Endothelial cell of umbilical vein (primary cell): Measurements from ENCODE around the gene LRRC8A. TPM values are rescaled to one million over a fixed set of nuclear protein-coding genes. Genes with fewer than 3 reads are reported as not detected.

Experiments
- BruUV-seq: library from RNA; stranded (reverse); fragments of 400-500 nt; replicated peaks from 2 replicates; lab custom pipeline; 2021; lab: Mats Ljungman, UMichigan
- CTCF ChIA-PET: fragments of 300-600, 350-600 bp; sonication (Branson Sonifier 250); formaldehyde crosslinking; loops from one replicate; lab custom pipeline; 2021; ENCODE audit warnings: antibody characterized with exemption, inconsistent platforms; lab: Charles Lee
- POLR2A ChIA-PET: fragments of 300-600, 350-600 bp; sonication (Branson Sonifier 250); formaldehyde crosslinking; loops from one replicate; lab custom pipeline; 2021; ENCODE audit warnings: antibody characterized with exemption, inconsistent platforms; lab: Charles Lee
- DNase-seq: peaks from one replicate; pipeline ENCODE4 v3.0.0-alpha.2; 2011; ENCODE audit warnings: low read depth, low spot score
- FAIRE-seq: peaks from 2 replicates; lab custom pipeline; 2011; peaks lifted over from hg19 to GRCh38; lab: Jason Lieb, UNC
- H2AFZ ChIP-seq: 2 replicates; pipeline ENCODE4 v1.6.0; 2012; ENCODE audit warnings: low read depth, low read length, control low read depth, inconsistent platforms
- H3K27ac ChIP-seq: 2 replicates; pipeline ENCODE4 v1.5.1; 2011; ENCODE audit warnings: low read depth, mild to moderate bottlenecking, control low read depth, low read length, moderate library complexity; ENCODE audit not compliant: insufficient read depth
- H3K27me3 ChIP-seq, 2 experiments: 2 replicates each; pipeline versions ENCODE4 v1.6.0 to v1.6.1; 2011; ENCODE audit warnings: low read length in 2 of 2, mixed read lengths in 1 of 2; ENCODE audit not compliant: control insufficient read depth in 2 of 2, insufficient read depth in 2 of 2
- H3K36me3 ChIP-seq, 2 experiments: 2 replicates in 1 of 2; 3 replicates in 1 of 2; pipeline ENCODE4 v1.5.1; 2011; ENCODE audit warnings: low read length in 2 of 2, mild to moderate bottlenecking in 1 of 2, moderate library complexity in 1 of 2; ENCODE audit not compliant: control insufficient read depth in 2 of 2, insufficient read depth in 2 of 2; ENCODE audit errors: extremely low read depth in 1 of 2
- H3K4me1 ChIP-seq: 3 replicates; pipeline ENCODE4 v1.5.1; 2011; ENCODE audit warnings: mild to moderate bottlenecking, low read length; ENCODE audit not compliant: control insufficient read depth, insufficient read depth; ENCODE audit errors: extremely low read depth
- H3K4me2 ChIP-seq: 2 replicates; pipeline ENCODE4 v1.6.1; 2011; ENCODE audit warnings: low read length, control low read depth, mixed read lengths; ENCODE audit not compliant: insufficient read depth
- H3K4me3 ChIP-seq, 3 experiments: fragments of 200-600 bp in 1 of 3; sonication (generic), shearing (Covaris generic) in 1 of 3; replicated peaks in 1 of 3; 2 replicates each; pipeline ENCODE4 v1.5.1; 2011 to 2016; ENCODE audit warnings: control low read depth in 3 of 3, low read length in 3 of 3, mild to moderate bottlenecking in 2 of 3, inconsistent platforms in 1 of 3, low read depth in 1 of 3, moderate library complexity in 1 of 3; ENCODE audit not compliant: insufficient read depth in 1 of 3
- H3K79me2 ChIP-seq: 2 replicates; pipeline ENCODE4 v1.6.0; 2012; ENCODE audit warnings: low read length, inconsistent platforms; ENCODE audit not compliant: control insufficient read depth, insufficient read depth
- H3K9ac ChIP-seq: replicated peaks from 2 replicates; pipeline ENCODE3; 2011; ENCODE audit warnings: low read length, control low read depth; ENCODE audit not compliant: insufficient read depth; ENCODE audit errors: extremely low read depth
- H3K9me1 ChIP-seq: replicated peaks from 3 replicates; pipeline ENCODE4 v1.6.0; 2011; ENCODE audit warnings: mild to moderate bottlenecking, low read length; ENCODE audit not compliant: control insufficient read depth, insufficient read depth; ENCODE audit errors: extremely low read depth
- H3K9me3 ChIP-seq: replicated peaks from 2 replicates; pipeline ENCODE4 v1.5.1; 2012; ENCODE audit warnings: low read length, inconsistent platforms; ENCODE audit not compliant: control insufficient read depth, insufficient read depth
- H4K20me1 ChIP-seq: replicated peaks from 2 replicates; pipeline ENCODE3; 2011; ENCODE audit warnings: mild to moderate bottlenecking, low read length; ENCODE audit not compliant: control insufficient read depth, insufficient read depth; ENCODE audit errors: extremely low read depth
- EZH2 ChIP-seq: IDR thresholded peaks from 2 replicates; pipeline ENCODE4 v1.6.1; 2012; ENCODE audit warnings: borderline replicate concordance, low read depth, mild to moderate bottlenecking, moderate library complexity, low read length, inconsistent platforms; ENCODE audit not compliant: severe bottlenecking
- GATA2 ChIP-seq: IDR thresholded peaks from 2 replicates; pipeline ENCODE4 v1.7.0; 2011; ENCODE audit warnings: low read depth, mild to moderate bottlenecking, moderate library complexity, mixed read lengths, low read length; ENCODE audit not compliant: insufficient read length, insufficient read depth
- JUN ChIP-seq: IDR thresholded peaks from 2 replicates; pipeline ENCODE4 v1.6.1; 2011; ENCODE audit warnings: borderline replicate concordance, low read depth; ENCODE audit not compliant: insufficient read length, insufficient read depth
- MAX ChIP-seq: IDR thresholded peaks from 2 replicates; pipeline ENCODE4 v1.6.1; 2011; ENCODE audit not compliant: insufficient read depth, insufficient read length
- POLR2A ChIP-seq: IDR thresholded peaks from 2 replicates; pipeline ENCODE4 v1.6.1; 2012; ENCODE audit warnings: low read depth, mild to moderate bottlenecking, control low read depth, low read length
- POLR2AphosphoS5 ChIP-seq: IDR thresholded peaks from 2 replicates; pipeline ENCODE4 v1.6.1; 2012; ENCODE audit warnings: low read depth, mild to moderate bottlenecking, control low read depth, low read length, moderate library complexity; ENCODE audit not compliant: insufficient read depth
- dilution Hi-C: fragments of 300-500 bp; cut with MboI; formaldehyde crosslinking; loops from one replicate; pipeline ENCODE4 v1.15.0; 2019; ENCODE audit warnings: low sequenced_read_pairs; ENCODE audit not compliant: extremely low pct_ligation_motif_present
- intact Hi-C: fragments of 100-400 bp; cut with micrococcal nuclease; formaldehyde crosslinking; loops from one replicate; pipeline ENCODE4 v1.10.0; 2022
- polyA plus RNA-seq, 4 experiments: library from polyadenylated mRNA; depleted of rRNA in 3 of 4; stranded (reverse) in 3 of 4; unstranded in 1 of 4; fragments of >200 nt; gene quantifications; 2 replicates each; pipeline versions ENCODE4 v1.2.1 to v1.2.3, GENCODE V29; 2011 to 2012; ENCODE audit warnings: missing spikeins in 1 of 4
- total RNA-seq: library from RNA; stranded (reverse); gene quantifications from 2 replicates; pipeline ENCODE4 v1.2.3, GENCODE V29; 2021
- TF ChIP-seq, protein P1 (sequence below), 2 donors: IDR thresholded peaks; 1 replicate in 1 of 2; 2 replicates in 1 of 2; pipeline ENCODE4 v1.5.1; 2011; ENCODE audit warnings: low read length in 2 of 2, mild to moderate bottlenecking in 2 of 2, moderate library complexity in 2 of 2, control low read depth in 1 of 2, inconsistent platforms in 1 of 2, low read depth in 1 of 2; ENCODE audit not compliant: insufficient read depth in 1 of 2; ENCODE audit errors: extremely low read depth in 1 of 2

LRRC8A gene
- total and polyA plus RNA-seq, 2 donors (not counting 3 experiments of a cell fraction or from before 2014, with no cell fraction given), result 99.6 to 129 TPM

DNA sequence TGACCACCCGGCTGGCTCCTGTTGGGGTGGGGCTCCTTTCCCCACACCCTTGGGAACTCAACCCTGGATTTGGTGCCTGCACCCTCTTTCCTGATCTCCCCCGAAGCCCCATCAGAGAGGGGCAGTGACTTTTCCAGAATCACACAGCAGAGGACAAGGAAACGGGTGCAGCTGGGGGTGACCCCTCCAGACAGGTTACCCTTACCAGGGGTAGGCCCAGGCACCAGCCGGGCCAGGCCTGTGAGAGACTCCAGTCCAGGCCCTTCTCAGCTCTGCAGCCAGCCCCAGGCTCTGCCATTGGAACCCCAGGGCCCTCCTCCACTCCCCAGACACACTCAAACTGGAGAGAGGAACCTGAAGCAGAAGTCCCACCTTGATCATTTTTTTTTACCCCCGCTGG lies 19.9 kb downstream of the LRRC8A start:
- no peak overlapping the region for H2AFZ ChIP-seq
- H3K27me3 ChIP-seq, result no peaks in the 10 kb centered on the region
- dilution Hi-C loops, result no loop called here
- FAIRE-seq (no peak), DNase-seq (no peak)
- H3K4me2 ChIP-seq, result no peak overlapping the region
- peaks cover 11 to 21% of the 10 kb centered on the region in 2 experiments for H3K36me3 ChIP-seq
- no peak for TF ChIP-seq MAX
- TF ChIP-seq JUN, result no peak
- no peak for TF ChIP-seq POLR2A
- TF ChIP-seq, protein P1, sequence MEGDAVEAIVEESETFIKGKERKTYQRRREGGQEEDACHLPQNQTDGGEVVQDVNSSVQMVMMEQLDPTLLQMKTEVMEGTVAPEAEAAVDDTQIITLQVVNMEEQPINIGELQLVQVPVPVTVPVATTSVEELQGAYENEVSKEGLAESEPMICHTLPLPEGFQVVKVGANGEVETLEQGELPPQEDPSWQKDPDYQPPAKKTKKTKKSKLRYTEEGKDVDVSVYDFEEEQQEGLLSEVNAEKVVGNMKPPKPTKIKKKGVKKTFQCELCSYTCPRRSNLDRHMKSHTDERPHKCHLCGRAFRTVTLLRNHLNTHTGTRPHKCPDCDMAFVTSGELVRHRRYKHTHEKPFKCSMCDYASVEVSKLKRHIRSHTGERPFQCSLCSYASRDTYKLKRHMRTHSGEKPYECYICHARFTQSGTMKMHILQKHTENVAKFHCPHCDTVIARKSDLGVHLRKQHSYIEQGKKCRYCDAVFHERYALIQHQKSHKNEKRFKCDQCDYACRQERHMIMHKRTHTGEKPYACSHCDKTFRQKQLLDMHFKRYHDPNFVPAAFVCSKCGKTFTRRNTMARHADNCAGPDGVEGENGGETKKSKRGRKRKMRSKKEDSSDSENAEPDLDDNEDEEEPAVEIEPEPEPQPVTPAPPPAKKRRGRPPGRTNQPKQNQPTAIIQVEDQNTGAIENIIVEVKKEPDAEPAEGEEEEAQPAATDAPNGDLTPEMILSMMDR (IDR thresholded peaks at IDR 0.05; ENCODE audit: extremely low read depth in 1 of 2, insufficient read depth in 1 of 2, low read depth in 1 of 2, low read length in 2 of 2), result no peak
- no peak for TF ChIP-seq EZH2
- peak; percentile 4 for TF ChIP-seq POLR2AphosphoS5
- no peak for TF ChIP-seq GATA2
- POLR2A ChIA-PET, result no interaction called here
- CTCF ChIA-PET, result interaction anchor here (1.5 kb wide), 1 partner anchor 26 kb away, joined by 3 read pairs; no protein-coding TSS in a partner anchor
- H3K4me3 ChIP-seq, result no peak overlapping the region
- H3K9ac ChIP-seq, result no peak overlapping the region
- no peaks in the 10 kb centered on the region for H4K20me1 ChIP-seq
- BruUV-seq, result no TSS peak
- H3K9me3 ChIP-seq, result no peaks in the 10 kb centered on the region
- H3K79me2 ChIP-seq, result peaks cover 84% of the 10 kb centered on the region
- no peaks in the 10 kb centered on the region for H3K9me1 ChIP-seq
- H3K4me1 ChIP-seq, result peaks cover 7% of the 10 kb centered on the region
- intact Hi-C loops, result no loop called here
- peak overlapping the region; percentile 16 for H3K27ac ChIP-seq
